Panc1 (cell line): Measurements from ENCODE around the gene CHL1. TPM values are rescaled to one million over a fixed set of nuclear protein-coding genes. Genes with fewer than 3 reads are reported as not detected.

ENCODE experiments used
- ATAC-seq: fragments of 200-7000 bp; cut with Tn5 transposase; 2 replicates; pipeline ENCODE4 v1.9.1; 2020; ENCODE audit warnings: mild to moderate bottlenecking, moderate library complexity
- BruUV-seq: library from RNA; stranded (reverse); fragments of 400-500 nt; replicated peaks from 2 replicates; lab custom pipeline; 2021; lab: Mats Ljungman, UMichigan
- CTCF ChIA-PET: fragments of 300-600 bp; sonication (Branson Sonifier 250); formaldehyde crosslinking; loops from one replicate; lab custom pipeline; 2022; ENCODE audit warnings: antibody characterized with exemption; lab: Charles Lee
- POLR2A ChIA-PET: fragments of 300-600 bp; sonication (Branson Sonifier 250); formaldehyde crosslinking; loops from one replicate; lab custom pipeline; 2022; ENCODE audit warnings: antibody characterized with exemption; lab: Charles Lee
- DNase-seq: peaks from one replicate; pipeline ENCODE4 v3.0.0-alpha.2; 2010; ENCODE audit warnings: low read depth, low spot score
- H3K27ac ChIP-seq: 2 replicates; pipeline ENCODE4 v1.5.1; 2011; ENCODE audit warnings: mild to moderate bottlenecking, low read length, inconsistent platforms
- H3K27me3 ChIP-seq: fragments of 200-500 bp; sonication (Bioruptor generic); 2 replicates; pipeline ENCODE4 v1.6.0; 2014; ENCODE audit warnings: low read length, inconsistent platforms; ENCODE audit not compliant: control insufficient read depth, insufficient read depth
- H3K36me3 ChIP-seq: fragments of 200-500 bp; sonication (Bioruptor generic); 2 replicates; pipeline ENCODE4 v1.5.1; 2014; ENCODE audit warnings: inconsistent platforms, mild to moderate bottlenecking, low read length, moderate library complexity; ENCODE audit not compliant: control insufficient read depth, insufficient read depth
- H3K4me1 ChIP-seq: 2 replicates; pipeline ENCODE4 v1.5.1; 2011; ENCODE audit warnings: inconsistent platforms, mild to moderate bottlenecking, low read length, moderate library complexity; ENCODE audit not compliant: control insufficient read depth, insufficient read depth
- H3K4me3 ChIP-seq, 2 experiments: 2 replicates each; pipeline ENCODE4 v1.5.1; 2011 to 2012; ENCODE audit warnings: low read depth in 2 of 2, low read length in 2 of 2, mild to moderate bottlenecking in 2 of 2, inconsistent platforms in 1 of 2, moderate library complexity in 1 of 2
- H3K9me3 ChIP-seq: fragments of 200-500 bp; sonication (Bioruptor generic); 2 replicates; pipeline ENCODE4 v1.5.1; 2014; ENCODE audit warnings: low read depth, mild to moderate bottlenecking, inconsistent platforms, low read length, moderate library complexity; ENCODE audit not compliant: control insufficient read depth, insufficient read depth
- POLR2AphosphoS5 ChIP-seq: IDR thresholded peaks from 2 replicates; pipeline ENCODE4 v1.6.1; 2012; ENCODE audit warnings: mild to moderate bottlenecking, low read depth, low read length, moderate library complexity
- SIN3A ChIP-seq: IDR thresholded peaks from 2 replicates; pipeline ENCODE4 v1.6.1; 2012; ENCODE audit warnings: low read depth, mild to moderate bottlenecking, low read length, moderate library complexity, borderline replicate concordance; ENCODE audit not compliant: insufficient read depth
- TCF7L2 ChIP-seq: IDR thresholded peaks from 2 replicates; pipeline ENCODE4 v1.6.1; 2011; ENCODE audit warnings: mild to moderate bottlenecking, low read depth, low read length, inconsistent platforms
- in situ Hi-C: cut with HindIII; loops from 2 replicates; pipeline ENCODE4 v1.10.0; 2016; ENCODE audit warnings: low sequenced_read_pairs, low pct_unique_long_range_greater_than_20kb
- intact Hi-C: fragments of 100-400 bp; cut with micrococcal nuclease; formaldehyde crosslinking; loops from one replicate; pipeline ENCODE4 v1.10.0; 2022; ENCODE audit not compliant: unreplicated experiment
- total RNA-seq: library from RNA; stranded (reverse); gene quantifications from one replicate; pipeline ENCODE4 v1.2.1, GENCODE V29; 2021; ENCODE audit not compliant: unreplicated experiment
- TF ChIP-seq, protein P1 (sequence below): fragments of 450-650 bp; IDR thresholded peaks from 2 replicates; pipeline ENCODE4 v1.5.1; 2017; ENCODE audit warnings: mild to moderate bottlenecking
- TF ChIP-seq, protein P2 (sequence below), 2 experiments: IDR thresholded peaks; 2 replicates each; pipeline ENCODE4 v1.6.1; 2011 to 2012; ENCODE audit warnings: low read depth in 2 of 2, control low read depth in 1 of 2, low read length in 1 of 2, mild to moderate bottlenecking in 1 of 2, moderate library complexity in 1 of 2; ENCODE audit not compliant: insufficient read depth in 1 of 2

The CHL1 gene
- total RNA-seq, 1 experiment from 2014 or later = not detected

DNA sequence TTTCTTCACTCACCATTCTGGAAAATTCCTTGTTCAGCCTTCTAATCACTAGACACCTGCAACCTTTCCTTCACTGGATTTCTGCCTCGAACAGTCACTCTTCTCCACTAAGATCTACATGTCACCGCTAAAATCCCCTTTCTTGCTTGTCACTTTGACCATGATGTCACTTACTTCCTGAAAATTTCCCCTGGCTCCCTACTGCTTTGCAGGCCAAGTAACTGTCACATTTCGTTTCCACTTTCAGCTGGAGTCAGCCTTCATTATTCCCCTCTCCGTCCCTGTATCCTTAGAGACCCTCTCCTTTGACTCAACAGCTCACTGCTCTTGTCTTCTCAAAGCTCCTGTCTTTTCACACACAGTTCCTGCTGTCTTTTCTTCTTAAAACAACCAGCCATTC is 15.9 kb downstream of the CHL1 start:
- BruUV-seq = no TSS peak
- no peak overlapping the region for H3K27ac ChIP-seq
- CTCF ChIA-PET = no interaction called here
- TF ChIP-seq SIN3A (no peak), POLR2AphosphoS5 (no peak), TCF7L2 (no peak)
- TF ChIP-seq, protein P1, sequence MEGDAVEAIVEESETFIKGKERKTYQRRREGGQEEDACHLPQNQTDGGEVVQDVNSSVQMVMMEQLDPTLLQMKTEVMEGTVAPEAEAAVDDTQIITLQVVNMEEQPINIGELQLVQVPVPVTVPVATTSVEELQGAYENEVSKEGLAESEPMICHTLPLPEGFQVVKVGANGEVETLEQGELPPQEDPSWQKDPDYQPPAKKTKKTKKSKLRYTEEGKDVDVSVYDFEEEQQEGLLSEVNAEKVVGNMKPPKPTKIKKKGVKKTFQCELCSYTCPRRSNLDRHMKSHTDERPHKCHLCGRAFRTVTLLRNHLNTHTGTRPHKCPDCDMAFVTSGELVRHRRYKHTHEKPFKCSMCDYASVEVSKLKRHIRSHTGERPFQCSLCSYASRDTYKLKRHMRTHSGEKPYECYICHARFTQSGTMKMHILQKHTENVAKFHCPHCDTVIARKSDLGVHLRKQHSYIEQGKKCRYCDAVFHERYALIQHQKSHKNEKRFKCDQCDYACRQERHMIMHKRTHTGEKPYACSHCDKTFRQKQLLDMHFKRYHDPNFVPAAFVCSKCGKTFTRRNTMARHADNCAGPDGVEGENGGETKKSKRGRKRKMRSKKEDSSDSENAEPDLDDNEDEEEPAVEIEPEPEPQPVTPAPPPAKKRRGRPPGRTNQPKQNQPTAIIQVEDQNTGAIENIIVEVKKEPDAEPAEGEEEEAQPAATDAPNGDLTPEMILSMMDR = no peak
- TF ChIP-seq, protein P2, sequence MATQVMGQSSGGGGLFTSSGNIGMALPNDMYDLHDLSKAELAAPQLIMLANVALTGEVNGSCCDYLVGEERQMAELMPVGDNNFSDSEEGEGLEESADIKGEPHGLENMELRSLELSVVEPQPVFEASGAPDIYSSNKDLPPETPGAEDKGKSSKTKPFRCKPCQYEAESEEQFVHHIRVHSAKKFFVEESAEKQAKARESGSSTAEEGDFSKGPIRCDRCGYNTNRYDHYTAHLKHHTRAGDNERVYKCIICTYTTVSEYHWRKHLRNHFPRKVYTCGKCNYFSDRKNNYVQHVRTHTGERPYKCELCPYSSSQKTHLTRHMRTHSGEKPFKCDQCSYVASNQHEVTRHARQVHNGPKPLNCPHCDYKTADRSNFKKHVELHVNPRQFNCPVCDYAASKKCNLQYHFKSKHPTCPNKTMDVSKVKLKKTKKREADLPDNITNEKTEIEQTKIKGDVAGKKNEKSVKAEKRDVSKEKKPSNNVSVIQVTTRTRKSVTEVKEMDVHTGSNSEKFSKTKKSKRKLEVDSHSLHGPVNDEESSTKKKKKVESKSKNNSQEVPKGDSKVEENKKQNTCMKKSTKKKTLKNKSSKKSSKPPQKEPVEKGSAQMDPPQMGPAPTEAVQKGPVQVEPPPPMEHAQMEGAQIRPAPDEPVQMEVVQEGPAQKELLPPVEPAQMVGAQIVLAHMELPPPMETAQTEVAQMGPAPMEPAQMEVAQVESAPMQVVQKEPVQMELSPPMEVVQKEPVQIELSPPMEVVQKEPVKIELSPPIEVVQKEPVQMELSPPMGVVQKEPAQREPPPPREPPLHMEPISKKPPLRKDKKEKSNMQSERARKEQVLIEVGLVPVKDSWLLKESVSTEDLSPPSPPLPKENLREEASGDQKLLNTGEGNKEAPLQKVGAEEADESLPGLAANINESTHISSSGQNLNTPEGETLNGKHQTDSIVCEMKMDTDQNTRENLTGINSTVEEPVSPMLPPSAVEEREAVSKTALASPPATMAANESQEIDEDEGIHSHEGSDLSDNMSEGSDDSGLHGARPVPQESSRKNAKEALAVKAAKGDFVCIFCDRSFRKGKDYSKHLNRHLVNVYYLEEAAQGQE (IDR thresholded peaks at IDR 0.05; ENCODE audit: insufficient read depth in 1 of 2, low read depth in 2 of 2, low read length in 1 of 2) = no peak
- intact Hi-C loops (no loop called here), in situ Hi-C loops (no loop called here)
- no peak overlapping the region for H3K4me3 ChIP-seq
- no peak for ATAC-seq
- POLR2A ChIA-PET = no interaction called here
- no peaks in the 10 kb centered on the region for H3K9me3 ChIP-seq
- H3K36me3 ChIP-seq = no peaks in the 10 kb centered on the region
- H3K4me1 ChIP-seq = no peaks in the 10 kb centered on the region
- DNase-seq = no peak
- H3K27me3 ChIP-seq = no peaks in the 10 kb centered on the region

DNA sequence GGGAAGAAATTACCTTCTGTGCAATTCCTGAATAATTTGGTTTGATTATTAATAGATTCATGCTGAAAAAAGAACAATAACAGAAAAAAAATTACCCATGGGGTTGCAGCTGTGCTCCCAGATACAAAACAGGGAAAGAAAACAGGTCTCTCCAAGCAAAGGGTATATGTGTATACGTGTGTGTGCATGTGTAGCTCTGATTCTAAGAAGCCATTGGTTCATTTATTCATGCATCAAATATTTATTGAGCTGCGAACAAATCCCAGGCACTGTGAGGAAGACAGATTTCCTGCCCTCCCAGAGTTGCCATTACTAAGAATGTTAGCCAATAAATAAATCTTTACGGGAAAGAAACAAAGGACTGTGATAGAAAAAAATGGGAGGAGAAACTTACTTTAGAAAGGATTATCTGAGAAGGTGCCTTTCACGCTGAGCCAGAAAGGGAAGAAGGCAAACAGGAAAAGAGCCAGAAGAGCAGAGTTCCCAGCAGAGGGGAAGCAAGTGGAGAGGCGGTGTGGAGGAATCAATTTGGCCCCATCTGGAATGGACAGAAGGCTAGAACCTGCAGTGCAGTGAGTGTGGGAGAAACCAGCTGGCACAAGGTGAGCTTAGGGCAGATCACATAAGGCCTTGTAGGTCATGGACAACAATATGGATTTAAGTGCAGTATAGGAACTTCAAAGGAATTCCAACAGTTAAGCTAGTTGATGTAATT is 20.7 kb downstream of the CHL1 start:
- CTCF ChIA-PET = no interaction called here
- TF ChIP-seq POLR2AphosphoS5 = no peak
- no peak for TF ChIP-seq SIN3A
- TF ChIP-seq, protein P2 (IDR thresholded peaks at IDR 0.05; ENCODE audit: insufficient read depth in 1 of 2, low read depth in 2 of 2, low read length in 1 of 2) = no peak
- TF ChIP-seq, protein P1 = no peak
- no peak for TF ChIP-seq TCF7L2
- Histone ChIP-seq H3K4me3 (no peak overlapping the region), H3K36me3 (no peaks in the 10 kb centered on the region), H3K9me3 (no peaks in the 10 kb centered on the region), H3K27me3 (no peaks in the 10 kb centered on the region), H3K4me1 (no peaks in the 10 kb centered on the region), H3K27ac (no peak overlapping the region)
- ATAC-seq = no peak
- intact Hi-C loops = no loop called here
- in situ Hi-C loops = no loop called here
- BruUV-seq = no TSS peak
- no peak for DNase-seq
- POLR2A ChIA-PET = no interaction called here
